ENCODE results near the gene MAD1L1. TPM values are rescaled to one million over a fixed set of nuclear protein-coding genes. Genes with fewer than 3 reads are reported as not detected.

MAD1L1 gene
- total RNA-seq, 1 donor from 2014 or later, result 59.6 TPM

GRCh38 chr7:2182461-2182860 lies 50.3 kb downstream of the MAD1L1 start:
- Histone ChIP-seq H3K27me3 (no peaks in the 10 kb centered on the region), H3K4me1 (no peaks in the 10 kb centered on the region), H3K36me3 (no peaks in the 10 kb centered on the region), H3K9me3 (no peaks in the 10 kb centered on the region), H3K4me3 (no peak overlapping the region), H3K27ac (no peak overlapping the region)
- DNase-seq (ENCODE audit: low spot score in 2 of 2), result no peak
- intact Hi-C loops (cut with DNase I), result no loop called here
- TF ChIP-seq, protein P1, sequence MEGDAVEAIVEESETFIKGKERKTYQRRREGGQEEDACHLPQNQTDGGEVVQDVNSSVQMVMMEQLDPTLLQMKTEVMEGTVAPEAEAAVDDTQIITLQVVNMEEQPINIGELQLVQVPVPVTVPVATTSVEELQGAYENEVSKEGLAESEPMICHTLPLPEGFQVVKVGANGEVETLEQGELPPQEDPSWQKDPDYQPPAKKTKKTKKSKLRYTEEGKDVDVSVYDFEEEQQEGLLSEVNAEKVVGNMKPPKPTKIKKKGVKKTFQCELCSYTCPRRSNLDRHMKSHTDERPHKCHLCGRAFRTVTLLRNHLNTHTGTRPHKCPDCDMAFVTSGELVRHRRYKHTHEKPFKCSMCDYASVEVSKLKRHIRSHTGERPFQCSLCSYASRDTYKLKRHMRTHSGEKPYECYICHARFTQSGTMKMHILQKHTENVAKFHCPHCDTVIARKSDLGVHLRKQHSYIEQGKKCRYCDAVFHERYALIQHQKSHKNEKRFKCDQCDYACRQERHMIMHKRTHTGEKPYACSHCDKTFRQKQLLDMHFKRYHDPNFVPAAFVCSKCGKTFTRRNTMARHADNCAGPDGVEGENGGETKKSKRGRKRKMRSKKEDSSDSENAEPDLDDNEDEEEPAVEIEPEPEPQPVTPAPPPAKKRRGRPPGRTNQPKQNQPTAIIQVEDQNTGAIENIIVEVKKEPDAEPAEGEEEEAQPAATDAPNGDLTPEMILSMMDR (IDR thresholded peaks at IDR 0.05), result no peak

- Histone ChIP-seq H3K4me1 (no peaks in the 10 kb centered on the region), H3K36me3 (no peaks in the 10 kb centered on the region), H3K9me3 (no peaks in the 10 kb centered on the region), H3K27ac (no peak overlapping the region), H3K27me3 (no peaks in the 10 kb centered on the region), H3K4me3 (no peak overlapping the region)
- no peak for DNase-seq (ENCODE audit: low spot score in 2 of 2)
- intact Hi-C loops (cut with DNase I), result no loop called here
- TF ChIP-seq, protein P1 (IDR thresholded peaks at IDR 0.05), result no peak
Measured at GRCh38 chr7:2181077-2181854, 51.5 kb downstream of the MAD1L1 start.

GRCh38 chr7:2180081-2180480 lies 52.7 kb downstream of the MAD1L1 start:
- Histone ChIP-seq H3K36me3 (no peaks in the 10 kb centered on the region), H3K27me3 (no peaks in the 10 kb centered on the region), H3K4me1 (peaks cover 0 to 7% of the 10 kb centered on the region in 2 donors), H3K4me3 (no peak overlapping the region), H3K27ac (no peak overlapping the region), H3K9me3 (no peaks in the 10 kb centered on the region)
- TF ChIP-seq, protein P1 (IDR thresholded peaks at IDR 0.05), result no peak
- intact Hi-C loops (cut with DNase I), result no loop called here
- no peak for DNase-seq (ENCODE audit: low spot score in 2 of 2)

- DNase-seq (ENCODE audit: low spot score in 2 of 2), result peak in 1 of 2 donors; percentile 74
Measured at GRCh38 chr7:2175514-2175913, 57.2 kb downstream of the MAD1L1 start.

GRCh38 chr7:2175091-2175490 lies 57.7 kb downstream of the MAD1L1 start:
- Histone ChIP-seq H3K9me3 (no peaks in the 10 kb centered on the region), H3K27me3 (no peaks in the 10 kb centered on the region), H3K36me3 (no peaks in the 10 kb centered on the region), H3K4me3 (no peak overlapping the region), H3K27ac (peak overlapping the region; percentile 15 to 47), H3K4me1 (peaks cover 3 to 26% of the 10 kb centered on the region in 2 donors)
- TF ChIP-seq, protein P1 (IDR thresholded peaks at IDR 0.05), result no peak
- no peak for DNase-seq (ENCODE audit: low spot score in 2 of 2)
- intact Hi-C loops (cut with DNase I), result loop anchor here (5.0 kb wide), 1 partner anchor 57 kb away; the partner anchor contains the start of gene MAD1L1

More at GRCh38 chr7:2175514-2175913, 57.2 kb downstream of the MAD1L1 start:
- H3K36me3 ChIP-seq, result no peaks in the 10 kb centered on the region
- TF ChIP-seq, protein P1 (IDR thresholded peaks at IDR 0.05), result no peak
- no peaks in the 10 kb centered on the region for H3K27me3 ChIP-seq
- intact Hi-C loops (cut with DNase I), result loop anchor here (5.0 kb wide), 1 partner anchor 57 kb away; the partner anchor contains the start of gene MAD1L1
- no peaks in the 10 kb centered on the region for H3K9me3 ChIP-seq
- peaks cover 3 to 26% of the 10 kb centered on the region in 2 donors for H3K4me1 ChIP-seq
- H3K4me3 ChIP-seq, result no peak overlapping the region
- peak overlapping the region; percentile 15 to 47 for H3K27ac ChIP-seq

All from ascending aorta (tissue), 2 donors.